ENCODE measurements around the gene CDC42SE1.

The CDC42SE1 gene

DNA sequence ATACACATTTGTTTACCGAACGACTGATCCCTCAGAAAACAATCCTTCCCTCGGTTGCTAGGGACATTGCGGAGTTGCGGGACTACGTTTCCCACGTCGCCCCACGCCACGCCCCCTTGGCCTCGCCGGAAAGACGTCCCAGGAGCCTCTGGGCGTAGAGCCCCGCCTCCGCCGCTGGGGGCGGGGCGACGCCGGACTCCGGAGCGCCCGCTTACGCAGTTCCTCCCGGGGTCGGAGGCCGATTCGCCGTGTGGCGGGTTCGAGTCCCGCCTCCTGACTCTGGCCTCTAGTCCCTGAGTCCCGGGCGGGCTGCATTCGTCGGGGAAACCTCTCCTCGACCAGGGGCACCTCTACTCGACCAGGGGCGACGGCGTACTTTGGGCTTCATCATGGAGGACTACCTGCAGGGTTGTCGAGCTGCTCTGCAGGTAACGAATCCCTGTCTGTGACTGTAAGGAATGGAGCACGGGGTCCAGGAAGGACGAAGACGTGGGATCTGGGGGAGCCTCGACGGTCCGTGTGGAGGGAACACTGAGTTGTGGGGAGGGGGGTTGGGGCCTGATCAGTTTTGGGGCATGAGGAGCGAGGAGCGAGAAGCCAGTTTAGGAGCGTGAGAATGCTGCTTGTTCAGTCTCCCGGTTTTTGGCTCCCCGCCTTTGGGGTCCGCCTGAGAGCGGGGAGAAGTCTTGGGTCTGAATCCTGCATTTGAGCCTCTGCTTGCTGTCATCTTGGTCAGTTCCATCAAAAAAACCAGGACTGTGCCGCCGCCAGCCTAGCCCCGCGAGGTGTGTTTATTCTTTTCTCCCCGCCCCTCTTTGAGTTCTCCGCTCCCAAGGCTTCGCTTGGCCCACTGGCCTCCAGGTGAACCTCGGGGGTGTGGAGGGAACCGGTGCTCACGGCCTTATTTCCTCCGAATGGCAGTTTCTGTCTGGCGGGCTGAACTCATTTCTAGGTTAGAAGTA, 50.9 kb downstream of the CDC42SE1 start, which contains the start of gene PRUNE1:
PRUNE1 (plus strand) TSS at position 206 of the 962 bp plus-strand sequence; CDS start at position 390, 184 bp downstream.
- DNase-seq, result peak; percentile 93

- DNase-seq, result no peak
Observed at GRCh38 chr1:151007853-151008243, 51.6 kb downstream of the CDC42SE1 start.

GRCh38 chr1:151006327-151007052, 52.9 kb downstream of the CDC42SE1 start, which contains the start of gene MINDY1:
TSS of gene MINDY1 (minus strand) at chr1:151006902. CDS start at chr1:151002617, 4,285 bp downstream.
- peak; percentile 24 for DNase-seq

- no peak for DNase-seq
Observed at GRCh38 chr1:151005729-151006319, 53.6 kb downstream of the CDC42SE1 start.

GRCh38 chr1:151003180-151003579, 56.2 kb downstream of the CDC42SE1 start:
- peak; percentile 8 for DNase-seq

- DNase-seq, result no peak
Observed at GRCh38 chr1:151002611-151003010, 56.8 kb downstream of the CDC42SE1 start.

- no peak for DNase-seq
Observed at GRCh38 chr1:151002051-151002450, 57.4 kb downstream of the CDC42SE1 start.

GRCh38 chr1:151001602-151002001, 57.8 kb downstream of the CDC42SE1 start:
- no peak for DNase-seq
